Activated naive CD4-positive, alpha-beta T cell treated with anti-CD3 and anti-CD28 coated beads for 36 hours (primary cell): Measurements from ENCODE around the gene NMT1. TPM values are rescaled to one million over a fixed set of nuclear protein-coding genes. Genes with fewer than 3 reads are reported as not detected.
A peak's percentile ranks its signal among the peaks of the same experiment; 100 is the strongest.

Experiments
- CTCF ChIA-PET: fragments of 350-600 bp; sonication (Branson Sonifier 250); formaldehyde crosslinking; loops from one replicate; lab custom pipeline; 2021; ENCODE audit warnings: antibody characterized with exemption; lab: Charles Lee
- DNase-seq: peaks from one replicate; pipeline ENCODE4 v3.0.0-alpha.2; 2020
- H3K27ac Mint-ChIP-seq: one replicate; pipeline ENCODE4 v1.8.0; 2021; ENCODE audit warnings: mild to moderate bottlenecking, mixed read lengths
- H3K27me3 Mint-ChIP-seq: one replicate; pipeline ENCODE4 v1.8.0; 2021; ENCODE audit warnings: low read depth, mixed read lengths
- H3K36me3 Mint-ChIP-seq: one replicate; pipeline ENCODE4 v1.8.0; 2021; ENCODE audit warnings: low read depth, mixed read lengths
- H3K4me1 Mint-ChIP-seq: one replicate; pipeline ENCODE4 v1.8.0; 2021; ENCODE audit warnings: low read depth, mixed read lengths
- H3K4me3 Mint-ChIP-seq: one replicate; pipeline ENCODE4 v1.8.0; 2021; ENCODE audit warnings: mild to moderate bottlenecking, moderate library complexity, mixed read lengths
- H3K9me3 Mint-ChIP-seq: one replicate; pipeline ENCODE4 v1.8.0; 2021; ENCODE audit warnings: mixed read lengths
- intact Hi-C: fragments of 100-400 bp; cut with micrococcal nuclease; formaldehyde crosslinking; loops from one replicate; pipeline ENCODE4 v1.15.1; 2023
- total RNA-seq, 2 experiments: library from RNA; stranded (reverse); gene quantifications; one replicate each; pipeline ENCODE4 v1.2.3, GENCODE V29; 2021

NMT1 gene
- total RNA-seq, 2 experiments from 2014 or later: 234 to 235 TPM

DNA sequence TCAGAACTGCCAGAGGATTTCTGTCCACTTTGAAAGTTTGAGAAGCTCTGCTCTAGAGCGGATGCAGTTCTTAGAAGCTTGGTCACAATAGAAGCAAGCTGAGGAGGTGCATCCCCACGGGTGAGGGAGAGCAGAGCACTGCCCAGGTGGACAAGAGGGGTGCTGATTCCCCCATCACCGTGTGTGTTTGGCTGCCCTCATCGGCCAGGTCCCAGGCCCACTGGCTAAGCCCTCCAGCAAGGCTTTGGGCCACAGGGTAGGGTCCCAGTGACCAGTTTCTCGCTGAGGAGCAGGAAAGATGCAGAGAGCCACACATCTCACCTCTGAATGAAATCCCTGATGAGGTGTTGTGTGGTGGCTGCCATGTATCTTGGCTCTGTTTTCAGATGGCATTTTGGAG, 26.9 kb downstream of the NMT1 start:
- intact Hi-C loops: no loop called here
- H3K27me3 Mint-ChIP-seq: no peaks in the 10 kb centered on the region
- H3K27ac Mint-ChIP-seq: no peak overlapping the region
- H3K4me1 Mint-ChIP-seq: no peaks in the 10 kb centered on the region
- H3K36me3 Mint-ChIP-seq: peaks cover 37% of the 10 kb centered on the region
- DNase-seq: no peak
- no peak overlapping the region for H3K4me3 Mint-ChIP-seq
- CTCF ChIA-PET: interaction anchor here (1.0 to 1.6 kb wide), 3 partner anchors 8 to 47 kb away, joined by 3 read pairs; partner anchors contain the start of gene ACBD4
- H3K9me3 Mint-ChIP-seq: no peaks in the 10 kb centered on the region

DNA sequence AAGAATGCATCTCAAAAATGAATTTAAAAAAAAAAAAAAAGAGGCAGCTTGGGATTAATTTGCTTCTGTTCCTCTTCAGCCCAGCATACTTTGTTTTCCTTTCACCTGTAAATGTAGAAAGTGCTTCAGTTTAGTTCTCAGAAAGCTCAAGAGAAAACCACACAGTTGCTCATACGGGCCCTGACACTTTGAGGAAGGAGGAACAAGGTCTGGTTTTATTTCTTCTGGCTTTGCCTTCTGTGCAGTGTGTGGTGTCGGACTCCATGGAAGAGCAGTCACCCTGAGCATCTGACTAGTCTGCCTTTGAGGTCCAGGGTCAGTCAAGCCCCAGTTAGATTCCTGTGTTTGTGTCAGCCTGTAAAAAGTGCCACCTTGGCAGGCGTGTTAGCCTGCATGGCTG, 27.6 kb downstream of the NMT1 start:
- Mint-ChIP-seq H3K4me1 (no peaks in the 10 kb centered on the region), H3K9me3 (no peaks in the 10 kb centered on the region), H3K36me3 (peaks cover 41% of the 10 kb centered on the region), H3K27ac (no peak overlapping the region), H3K4me3 (no peak overlapping the region), H3K27me3 (no peaks in the 10 kb centered on the region)
- CTCF ChIA-PET: interaction anchor here (0.6 to 1.6 kb wide), 2 partner anchors 31 to 46 kb away, joined by 3 to 4 read pairs; partner anchors contain the start of gene ACBD4
- intact Hi-C loops: no loop called here
- no peak for DNase-seq

DNA sequence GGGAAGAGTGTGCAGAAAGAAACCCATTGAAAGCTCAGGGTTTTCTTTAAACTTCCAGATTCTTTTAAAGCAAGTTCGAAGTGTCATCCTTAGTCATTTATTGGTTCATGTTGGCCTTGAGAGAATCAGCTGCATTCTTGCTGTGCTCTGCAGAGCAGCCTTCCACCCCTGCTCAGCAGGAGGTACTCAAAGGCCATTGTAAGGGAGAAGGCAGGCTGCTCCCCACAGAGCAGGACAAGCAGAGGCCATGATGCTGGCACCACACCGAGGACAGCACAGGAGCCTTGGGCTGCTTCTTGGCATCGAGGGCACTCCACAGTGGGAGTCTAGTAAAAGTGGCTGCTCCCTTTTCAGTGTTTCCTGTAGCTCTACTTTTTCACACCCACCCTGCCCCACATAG, 29.6 kb downstream of the NMT1 start:
- intact Hi-C loops: no loop called here
- H3K27me3 Mint-ChIP-seq: no peaks in the 10 kb centered on the region
- CTCF ChIA-PET: no interaction called here
- H3K36me3 Mint-ChIP-seq: peaks cover 46% of the 10 kb centered on the region
- H3K4me3 Mint-ChIP-seq: no peak overlapping the region
- no peak for DNase-seq
- H3K27ac Mint-ChIP-seq: no peak overlapping the region
- H3K9me3 Mint-ChIP-seq: no peaks in the 10 kb centered on the region
- H3K4me1 Mint-ChIP-seq: no peaks in the 10 kb centered on the region

DNA sequence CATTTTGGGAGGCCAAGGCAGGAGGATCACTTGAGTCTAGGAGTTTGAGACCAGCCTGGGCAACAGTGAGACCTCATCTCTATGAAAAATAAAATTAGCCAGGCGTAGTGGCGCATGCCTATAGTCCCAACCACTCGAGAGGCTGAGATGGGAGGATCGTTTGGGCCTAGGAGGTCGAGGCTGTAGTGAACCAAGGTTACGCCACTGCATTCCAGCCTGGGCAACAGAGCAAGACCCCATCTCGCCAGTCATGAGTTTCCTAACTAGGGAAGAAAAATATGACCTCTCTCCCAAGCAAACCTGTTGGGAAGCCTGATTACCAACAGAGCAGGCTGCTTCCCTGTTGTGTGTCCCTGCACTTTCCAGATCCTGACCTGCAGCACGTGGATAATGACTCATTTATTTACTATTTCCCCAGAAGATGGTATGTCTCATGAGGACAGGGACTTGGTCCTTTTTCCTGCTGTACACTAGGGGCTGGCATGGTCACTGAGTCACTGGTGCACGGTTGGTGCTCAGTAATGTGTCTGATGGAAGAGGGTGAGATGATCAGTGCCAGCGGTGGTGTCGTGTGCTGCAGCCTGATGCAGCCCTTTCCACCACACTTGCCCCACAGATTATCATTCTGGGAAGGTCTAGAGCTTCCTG, 30.8 kb downstream of the NMT1 start:
- Mint-ChIP-seq H3K27ac (no peak overlapping the region), H3K36me3 (peaks cover 49% of the 10 kb centered on the region), H3K4me3 (no peak overlapping the region), H3K9me3 (no peaks in the 10 kb centered on the region), H3K27me3 (no peaks in the 10 kb centered on the region), H3K4me1 (no peaks in the 10 kb centered on the region)
- intact Hi-C loops: no loop called here
- CTCF ChIA-PET: no interaction called here
- no peak for DNase-seq

DNA sequence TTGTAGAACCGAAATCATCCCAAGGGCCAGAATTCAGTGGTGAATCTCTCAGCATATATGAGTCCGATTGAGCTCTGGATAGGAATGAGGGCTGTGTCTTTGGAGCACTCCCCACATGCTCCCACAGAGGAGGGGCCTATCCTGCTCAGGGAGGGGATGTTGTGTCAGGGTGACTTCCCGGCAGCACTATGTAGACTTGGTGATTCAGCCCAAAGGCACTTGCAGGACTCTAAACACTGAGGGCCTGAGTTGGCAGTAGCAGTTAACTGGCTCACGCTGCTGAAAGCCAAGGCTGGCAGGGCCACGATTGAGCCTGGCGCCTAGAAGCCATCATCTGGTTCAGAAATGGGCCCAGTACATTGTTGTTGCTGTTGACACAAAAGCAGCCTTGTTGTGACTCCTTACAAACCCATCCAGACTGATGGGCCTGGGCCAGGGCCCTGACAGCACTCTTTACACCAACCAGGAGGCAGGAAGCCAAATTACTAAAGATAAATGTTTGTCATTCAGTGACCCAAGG, 31.9 kb downstream of the NMT1 start:
- CTCF ChIA-PET: no interaction called here
- Mint-ChIP-seq H3K4me1 (no peaks in the 10 kb centered on the region), H3K36me3 (peaks cover 48% of the 10 kb centered on the region)

DNA sequence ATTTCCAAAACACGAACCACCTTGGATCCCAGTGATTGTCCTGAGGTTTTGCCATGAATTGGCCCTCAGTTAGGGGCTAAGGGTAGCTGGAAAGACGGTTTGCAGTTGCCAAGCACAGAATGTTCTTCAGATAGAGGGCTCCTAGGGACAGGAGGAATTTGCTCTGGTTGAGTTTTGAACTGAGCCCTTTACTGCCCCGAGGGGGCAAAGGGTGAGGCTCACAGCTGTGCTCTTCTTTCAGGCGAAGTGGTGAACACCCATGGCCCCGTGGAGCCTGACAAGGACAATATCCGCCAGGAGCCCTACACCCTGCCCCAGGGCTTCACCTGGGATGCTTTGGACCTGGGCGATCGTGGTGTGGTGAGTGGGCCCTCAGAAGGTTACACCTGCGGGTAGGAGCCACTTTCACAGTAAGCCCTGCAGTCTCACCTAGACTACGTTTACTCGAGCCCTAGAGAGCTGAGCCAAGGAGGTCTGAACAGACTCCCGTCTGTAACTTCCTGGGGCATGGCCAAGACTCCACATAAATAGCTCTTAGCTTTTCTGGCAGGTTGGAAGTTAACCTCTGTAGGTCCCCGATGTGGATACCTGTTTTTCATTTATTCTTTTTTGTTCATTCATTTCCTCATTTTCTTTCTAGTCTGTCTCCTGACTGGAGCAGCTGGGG, 32.5 kb downstream of the NMT1 start:
- intact Hi-C loops: no loop called here
- Mint-ChIP-seq H3K4me3 (no peak overlapping the region), H3K9me3 (no peaks in the 10 kb centered on the region), H3K36me3 (peaks cover 49% of the 10 kb centered on the region), H3K27me3 (no peaks in the 10 kb centered on the region), H3K4me1 (no peaks in the 10 kb centered on the region), H3K27ac (peak overlapping the region; percentile 24)
- DNase-seq: no peak
- CTCF ChIA-PET: interaction anchor here (0.7 to 0.8 kb wide), 2 partner anchors 25 to 361 kb away, joined by 4 read pairs; no protein-coding TSS in a partner anchor

More for the DNA sequence above, 31.9 kb downstream of the NMT1 start:
- DNase-seq: no peak
- Mint-ChIP-seq H3K27me3 (no peaks in the 10 kb centered on the region), H3K4me3 (no peak overlapping the region), H3K9me3 (no peaks in the 10 kb centered on the region), H3K27ac (no peak overlapping the region)
- intact Hi-C loops: no loop called here

DNA sequence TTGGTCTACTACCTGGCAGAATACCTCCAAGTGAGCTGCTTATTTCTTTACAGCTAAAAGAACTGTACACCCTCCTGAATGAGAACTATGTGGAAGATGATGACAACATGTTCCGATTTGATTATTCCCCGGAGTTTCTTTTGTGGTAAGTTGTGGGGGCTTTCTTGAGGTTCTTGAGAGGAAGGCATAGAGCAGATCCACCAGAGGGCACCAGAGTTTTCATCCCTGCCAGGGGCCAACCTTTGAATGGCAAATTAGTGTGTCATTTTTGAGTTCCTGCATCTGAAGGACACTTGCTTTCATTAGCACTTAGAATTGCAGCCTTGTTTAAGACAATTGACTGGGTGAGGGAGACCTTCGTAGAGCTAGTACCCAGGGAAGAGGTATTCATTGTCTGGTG, 35.0 kb downstream of the NMT1 start:
- Mint-ChIP-seq H3K9me3 (no peaks in the 10 kb centered on the region), H3K4me1 (no peaks in the 10 kb centered on the region), H3K27me3 (no peaks in the 10 kb centered on the region), H3K27ac (no peak overlapping the region), H3K4me3 (no peak overlapping the region), H3K36me3 (peaks cover 47% of the 10 kb centered on the region)
- peak; percentile 17 for DNase-seq
- CTCF ChIA-PET: interaction anchor here (0.8 to 1.4 kb wide), 6 partner anchors 8 to 102 kb away, joined by 3 to 6 read pairs (median 3); no protein-coding TSS in a partner anchor
- intact Hi-C loops: no loop called here

DNA sequence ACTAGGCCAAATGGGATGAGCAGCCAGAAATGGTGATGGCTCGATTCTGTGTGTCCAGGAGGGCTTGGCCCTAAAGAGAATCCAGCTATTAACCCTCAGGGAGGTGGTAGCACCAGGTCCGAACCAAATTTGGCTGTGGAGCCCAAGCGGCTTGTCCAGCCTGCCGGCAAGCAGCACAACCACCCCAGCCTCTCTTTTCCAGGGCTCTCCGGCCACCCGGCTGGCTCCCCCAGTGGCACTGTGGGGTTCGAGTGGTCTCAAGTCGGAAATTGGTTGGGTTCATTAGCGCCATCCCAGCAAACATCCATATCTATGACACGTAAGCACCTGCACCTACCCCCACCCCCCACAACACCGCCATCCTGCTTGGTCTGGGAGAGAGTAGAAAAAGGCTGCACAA, 35.8 kb downstream of the NMT1 start:
- CTCF ChIA-PET: interaction anchor here (1.2 kb wide), 2 partner anchors 9 to 101 kb away, joined by 3 read pairs; no protein-coding TSS in a partner anchor
- H3K27me3 Mint-ChIP-seq: no peaks in the 10 kb centered on the region
- no peak overlapping the region for H3K4me3 Mint-ChIP-seq
- DNase-seq: no peak
- intact Hi-C loops: no loop called here
- H3K36me3 Mint-ChIP-seq: peaks cover 44% of the 10 kb centered on the region
- no peaks in the 10 kb centered on the region for H3K4me1 Mint-ChIP-seq
- H3K9me3 Mint-ChIP-seq: no peaks in the 10 kb centered on the region
- no peak overlapping the region for H3K27ac Mint-ChIP-seq

DNA sequence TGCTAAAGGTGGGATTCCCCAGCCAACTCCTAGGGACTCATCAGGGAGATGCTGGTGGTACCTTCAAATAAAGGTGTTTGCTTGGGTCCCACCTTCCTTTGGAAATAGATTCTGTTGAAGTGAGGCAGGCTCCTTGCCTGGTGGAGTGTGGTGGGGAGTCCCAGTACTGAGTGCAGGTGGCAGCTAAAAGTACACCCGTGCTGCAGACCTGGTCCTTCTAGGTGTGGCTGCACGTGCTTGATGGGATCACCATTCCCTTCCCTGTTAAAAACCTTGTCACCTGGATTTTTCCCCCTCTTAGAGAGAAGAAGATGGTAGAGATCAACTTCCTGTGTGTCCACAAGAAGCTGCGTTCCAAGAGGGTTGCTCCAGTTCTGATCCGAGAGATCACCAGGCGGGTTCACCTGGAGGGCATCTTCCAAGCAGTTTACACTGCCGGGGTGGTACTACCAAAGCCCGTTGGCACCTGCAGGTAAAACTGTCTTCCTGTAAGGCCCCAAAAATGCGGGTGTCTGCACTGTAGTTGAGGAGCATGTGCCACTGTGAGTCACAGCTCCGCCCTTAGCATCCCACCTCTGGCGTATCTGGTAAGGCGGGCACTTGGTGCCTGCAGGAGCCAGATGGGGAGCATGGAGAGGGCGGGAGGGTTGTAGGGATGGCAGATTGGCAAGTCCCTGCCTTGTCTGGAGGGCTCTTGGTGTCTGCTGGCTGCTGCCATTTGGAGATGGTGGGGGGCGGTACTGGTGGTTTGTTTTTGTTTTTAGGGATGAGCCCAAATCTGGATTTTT, 37.2 kb downstream of the NMT1 start:
- H3K27ac Mint-ChIP-seq: peak overlapping the region; percentile 36
- CTCF ChIA-PET: interaction anchor here (0.6 to 2.3 kb wide), 18 partner anchors 11 to 187 kb away, joined by 3 to 10 read pairs (median 3); no protein-coding TSS in a partner anchor
- H3K4me3 Mint-ChIP-seq: no peak overlapping the region
- no peak for DNase-seq
- H3K4me1 Mint-ChIP-seq: no peaks in the 10 kb centered on the region
- no peaks in the 10 kb centered on the region for H3K27me3 Mint-ChIP-seq
- intact Hi-C loops: loop anchor here (2.0 kb wide), 1 partner anchor 75 kb away; no protein-coding TSS in a partner anchor
- H3K36me3 Mint-ChIP-seq: peaks cover 42% of the 10 kb centered on the region
- no peaks in the 10 kb centered on the region for H3K9me3 Mint-ChIP-seq

DNA sequence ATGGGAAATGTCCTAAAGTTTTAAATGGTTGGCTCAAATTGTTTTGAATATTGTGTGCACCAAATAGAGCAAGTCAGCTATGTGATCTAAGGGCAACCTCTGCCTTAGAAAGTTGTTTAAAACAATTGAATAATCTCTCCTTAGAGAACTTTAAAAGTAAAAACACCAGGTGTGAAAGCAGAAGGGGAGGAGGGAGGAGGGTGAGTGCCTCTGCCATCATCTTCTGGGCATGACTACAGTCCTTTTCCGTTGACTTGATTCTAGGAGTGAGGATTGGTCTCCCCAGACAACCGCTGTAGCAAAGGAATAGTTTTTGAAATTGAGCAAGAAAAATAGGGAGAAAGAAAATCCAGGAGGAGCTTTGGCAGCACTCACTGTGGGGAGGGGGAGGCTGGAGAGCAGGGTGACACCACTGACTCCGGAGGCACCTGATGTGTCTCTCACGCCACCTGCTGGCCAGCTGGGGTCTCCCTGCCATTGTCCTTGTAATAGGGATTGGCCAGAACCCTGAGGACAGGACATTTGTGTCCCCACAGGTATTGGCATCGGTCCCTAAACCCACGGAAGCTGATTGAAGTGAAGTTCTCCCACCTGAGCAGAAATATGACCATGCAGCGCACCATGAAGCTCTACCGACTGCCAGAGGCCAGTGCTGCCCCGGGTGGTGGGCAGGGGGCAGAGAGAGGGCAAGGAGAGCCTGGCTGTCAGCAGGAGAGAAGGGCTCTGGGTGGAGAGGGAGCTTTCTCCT, 37.9 kb downstream of the NMT1 start:
- Mint-ChIP-seq H3K9me3 (no peaks in the 10 kb centered on the region), H3K36me3 (peaks cover 43% of the 10 kb centered on the region)

DNA sequence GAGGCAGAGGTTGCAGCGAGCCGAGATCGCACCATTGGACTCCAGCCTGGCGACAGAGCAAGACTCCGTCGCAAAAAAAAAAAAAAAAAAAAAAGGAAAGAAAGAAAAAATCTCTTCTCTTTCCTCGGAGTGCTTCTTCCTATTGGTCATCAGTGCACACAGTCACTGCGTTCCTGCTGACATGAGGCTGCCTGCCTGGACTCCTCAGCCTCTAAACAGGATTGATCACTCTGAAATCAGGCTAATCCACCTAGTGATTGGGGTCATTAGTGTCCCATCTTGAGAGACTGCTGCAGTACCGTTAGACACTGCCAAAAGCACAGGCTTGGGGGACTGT, 40.4 kb downstream of the NMT1 start:
- Mint-ChIP-seq H3K36me3 (peaks cover 35% of the 10 kb centered on the region), H3K27me3 (no peaks in the 10 kb centered on the region), H3K9me3 (no peaks in the 10 kb centered on the region), H3K4me1 (no peaks in the 10 kb centered on the region), H3K4me3 (no peak overlapping the region), H3K27ac (no peak overlapping the region)
- intact Hi-C loops: no loop called here
- CTCF ChIA-PET: interaction anchor here (0.6 to 1.9 kb wide), 2 partner anchors 34 to 223 kb away, joined by 4 to 8 read pairs; partner anchors contain the start of gene ACBD4
- no peak for DNase-seq

More for the DNA sequence above, 37.9 kb downstream of the NMT1 start:
- no peaks in the 10 kb centered on the region for H3K27me3 Mint-ChIP-seq
- H3K4me1 Mint-ChIP-seq: no peaks in the 10 kb centered on the region
- no peak overlapping the region for H3K27ac Mint-ChIP-seq
- CTCF ChIA-PET: interaction anchor here (0.7 to 2.3 kb wide), 22 partner anchors 10 to 1076 kb away, joined by 3 to 10 read pairs (median 3); no protein-coding TSS in a partner anchor
- peak; percentile 89 for DNase-seq
- intact Hi-C loops: loop anchor here (1.0 to 2.0 kb wide), 3 partner anchors 49 to 179 kb away; no protein-coding TSS in a partner anchor
- H3K4me3 Mint-ChIP-seq: no peak overlapping the region
